Fibroblast of skin of right quadriceps (primary cell): Measurements from ENCODE around the gene RBBP8NL.

Experiments
- DNase-seq: peaks from one replicate; pipeline ENCODE4 v3.0.0-alpha.2; 2013

The RBBP8NL gene

DNA sequence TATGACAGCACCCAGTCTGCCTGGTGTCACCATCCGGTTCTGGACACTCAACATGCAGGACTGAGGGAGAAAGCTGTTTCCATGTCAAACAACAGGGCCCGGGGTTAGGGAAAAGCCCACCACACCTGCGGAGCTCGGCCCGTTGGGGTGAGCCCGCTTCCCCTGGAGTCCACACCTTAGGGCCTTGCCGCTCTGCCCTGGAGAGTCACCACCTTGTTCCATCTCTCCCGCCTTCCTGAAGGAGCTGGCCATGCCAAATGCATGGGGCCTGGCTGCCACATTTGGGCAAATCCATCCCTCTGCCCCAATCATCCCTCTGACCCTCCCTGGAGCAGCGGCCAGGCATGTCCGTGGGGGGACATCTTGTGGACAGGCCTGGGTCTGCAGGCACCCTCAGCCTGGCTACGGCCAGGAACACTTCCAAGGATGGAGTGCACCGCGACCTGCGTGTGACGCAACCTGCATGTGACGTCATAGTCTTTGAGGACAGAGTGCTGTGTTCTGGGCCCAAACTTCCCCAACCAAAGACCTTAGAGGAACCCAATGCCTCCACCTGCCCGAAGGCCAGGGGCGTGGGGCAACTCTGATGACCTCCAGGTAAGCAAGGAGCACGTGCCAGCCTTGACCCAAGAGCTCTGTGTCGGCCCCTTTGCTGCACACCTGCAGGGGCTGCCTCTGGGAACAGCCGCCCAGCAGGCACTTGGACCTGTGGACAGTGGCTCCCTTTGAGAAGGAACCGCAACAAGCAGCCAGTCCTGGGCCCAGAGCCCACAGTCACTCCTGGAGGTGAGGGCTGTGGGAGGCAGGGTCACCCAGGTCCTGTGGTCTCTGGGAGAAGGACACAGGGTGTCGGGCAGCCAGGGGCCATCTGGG is 22.0 kb downstream of the RBBP8NL start:
- DNase-seq = peak; percentile 23

DNA sequence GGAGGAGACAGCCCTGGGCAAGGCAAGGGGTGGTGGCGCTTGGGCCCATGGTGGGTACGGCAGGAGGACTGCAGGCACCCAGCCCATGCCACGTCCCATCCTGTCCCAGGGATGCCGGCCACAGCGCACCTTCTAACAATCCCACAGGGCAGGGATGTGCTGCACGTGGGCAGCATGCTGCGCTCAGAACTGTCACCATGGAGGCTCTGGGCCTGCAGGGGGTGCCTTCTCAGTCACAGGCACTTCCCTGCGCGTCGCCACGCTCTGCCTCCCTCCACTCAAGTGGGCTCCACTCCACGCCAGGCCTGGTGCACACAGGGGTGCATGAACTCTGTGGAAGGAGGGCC is 22.6 kb downstream of the RBBP8NL start:
- no peak for DNase-seq

GRCh38 chr20:62404112-62404665 is 23.1 kb downstream of the RBBP8NL start:
- no peak for DNase-seq

- DNase-seq = no peak
These were observed 24.0 kb downstream of the RBBP8NL start for GRCh38 chr20:62403331-62403730.

GRCh38 chr20:62402456-62403150 is 24.7 kb downstream of the RBBP8NL start:
- no peak for DNase-seq

DNA sequence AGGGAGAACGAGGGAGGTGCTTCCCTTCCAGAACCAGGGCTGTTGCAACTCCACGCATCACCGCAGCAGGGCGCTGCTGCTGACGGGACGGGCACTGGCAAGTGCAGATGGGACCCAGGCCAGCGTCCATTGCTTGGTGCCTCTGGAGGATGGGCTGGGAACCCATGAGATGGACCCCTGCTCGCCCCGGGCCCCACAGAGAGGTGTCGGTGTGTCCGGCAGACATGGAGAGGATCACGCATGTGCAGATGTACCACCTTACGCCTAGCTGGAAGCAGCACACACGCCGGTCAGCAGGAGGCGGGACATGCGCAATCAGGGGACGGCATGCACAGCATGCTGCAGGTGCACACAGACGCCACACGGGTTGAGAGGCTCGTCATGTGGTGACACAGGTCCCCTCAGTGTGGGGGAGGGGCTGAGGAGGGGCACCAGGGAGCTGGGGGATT is 26.0 kb downstream of the RBBP8NL start:
- no peak for DNase-seq

DNA sequence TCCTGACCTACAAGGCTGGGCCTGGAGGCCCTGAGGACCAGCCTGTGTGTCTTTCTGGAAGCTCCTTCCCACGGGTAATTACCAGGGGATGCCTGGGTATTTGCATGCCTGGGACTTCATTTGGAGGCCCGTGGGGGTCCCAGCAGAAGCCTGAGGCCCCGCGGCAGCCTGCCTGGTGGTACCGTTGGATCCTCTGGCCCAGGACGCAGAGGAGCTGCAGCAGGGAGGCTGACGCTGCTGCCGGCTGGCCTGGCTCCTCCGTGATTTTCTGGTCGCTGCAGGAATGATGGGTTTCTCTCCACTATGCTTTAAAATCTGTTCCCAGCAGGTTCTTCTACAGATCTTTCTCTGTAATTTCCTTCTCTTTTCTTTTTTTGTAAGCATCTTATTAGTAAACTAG is 26.8 kb downstream of the RBBP8NL start:
- DNase-seq = no peak

DNA sequence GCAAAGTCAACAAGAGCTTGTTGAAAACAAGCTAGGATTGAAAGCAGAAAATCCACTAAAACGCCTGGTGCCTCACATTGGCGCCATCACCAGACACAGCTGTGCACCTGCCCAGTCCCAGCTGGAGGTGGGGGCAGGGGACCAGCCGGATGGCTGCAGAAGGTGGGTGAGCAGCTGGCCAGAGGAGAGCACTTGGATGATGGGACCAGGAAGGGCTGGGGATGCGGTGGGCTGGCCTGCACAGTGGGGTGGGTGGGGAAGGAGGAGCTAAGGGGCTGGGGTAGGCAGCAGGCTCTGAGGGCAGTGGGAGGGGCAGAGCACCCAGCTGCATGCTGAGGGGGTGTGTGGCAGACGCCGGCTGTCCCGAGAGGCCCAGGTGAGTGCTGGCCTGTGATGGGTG is 27.3 kb downstream of the RBBP8NL start:
- DNase-seq = no peak

- no peak for DNase-seq
These were observed 29.1 kb downstream of the RBBP8NL start for GRCh38 chr20:62398120-62398821.

DNA sequence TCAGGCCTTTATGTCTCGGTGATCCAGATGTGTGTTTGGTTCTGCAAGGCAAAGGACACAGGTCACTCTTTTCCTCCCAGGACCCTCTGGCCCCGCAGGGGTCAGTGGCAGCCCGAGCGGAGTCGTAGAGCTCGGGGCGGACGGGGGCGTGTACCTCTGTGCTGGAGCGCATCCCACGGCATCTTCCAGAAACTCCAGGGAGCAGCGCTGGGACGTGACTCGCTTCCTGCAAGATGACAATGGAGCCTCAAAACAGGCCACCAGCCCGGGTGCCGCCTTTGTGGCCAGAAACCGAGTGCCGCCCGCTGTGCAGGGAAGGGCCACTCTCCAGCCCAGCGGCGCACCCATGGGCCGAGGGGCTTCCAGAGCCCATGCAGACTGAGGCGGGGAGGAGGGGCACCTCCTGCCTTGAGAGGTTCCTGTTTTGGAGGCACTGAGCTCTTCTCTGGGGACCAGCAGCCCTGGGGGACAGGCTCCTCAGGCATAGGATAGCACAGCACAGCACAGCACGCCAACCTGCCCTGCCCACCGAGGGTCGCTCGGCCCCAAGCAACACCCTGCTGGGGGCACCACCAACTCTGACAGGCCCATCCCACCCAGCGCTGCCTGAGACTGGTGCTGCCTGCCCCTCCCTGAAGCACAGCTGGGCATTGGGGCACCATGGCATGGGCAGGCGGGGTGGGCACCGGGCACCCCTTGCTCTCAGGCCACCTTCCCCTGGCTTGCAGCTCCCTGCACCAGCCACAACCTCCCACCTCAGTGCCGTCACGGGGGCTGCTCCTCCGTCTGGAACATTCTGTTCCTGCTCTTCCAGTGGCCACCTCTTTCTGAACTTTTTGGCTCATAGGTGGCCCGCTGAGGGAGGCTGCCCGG is 30.7 kb downstream of the RBBP8NL start:
- no peak for DNase-seq

DNA sequence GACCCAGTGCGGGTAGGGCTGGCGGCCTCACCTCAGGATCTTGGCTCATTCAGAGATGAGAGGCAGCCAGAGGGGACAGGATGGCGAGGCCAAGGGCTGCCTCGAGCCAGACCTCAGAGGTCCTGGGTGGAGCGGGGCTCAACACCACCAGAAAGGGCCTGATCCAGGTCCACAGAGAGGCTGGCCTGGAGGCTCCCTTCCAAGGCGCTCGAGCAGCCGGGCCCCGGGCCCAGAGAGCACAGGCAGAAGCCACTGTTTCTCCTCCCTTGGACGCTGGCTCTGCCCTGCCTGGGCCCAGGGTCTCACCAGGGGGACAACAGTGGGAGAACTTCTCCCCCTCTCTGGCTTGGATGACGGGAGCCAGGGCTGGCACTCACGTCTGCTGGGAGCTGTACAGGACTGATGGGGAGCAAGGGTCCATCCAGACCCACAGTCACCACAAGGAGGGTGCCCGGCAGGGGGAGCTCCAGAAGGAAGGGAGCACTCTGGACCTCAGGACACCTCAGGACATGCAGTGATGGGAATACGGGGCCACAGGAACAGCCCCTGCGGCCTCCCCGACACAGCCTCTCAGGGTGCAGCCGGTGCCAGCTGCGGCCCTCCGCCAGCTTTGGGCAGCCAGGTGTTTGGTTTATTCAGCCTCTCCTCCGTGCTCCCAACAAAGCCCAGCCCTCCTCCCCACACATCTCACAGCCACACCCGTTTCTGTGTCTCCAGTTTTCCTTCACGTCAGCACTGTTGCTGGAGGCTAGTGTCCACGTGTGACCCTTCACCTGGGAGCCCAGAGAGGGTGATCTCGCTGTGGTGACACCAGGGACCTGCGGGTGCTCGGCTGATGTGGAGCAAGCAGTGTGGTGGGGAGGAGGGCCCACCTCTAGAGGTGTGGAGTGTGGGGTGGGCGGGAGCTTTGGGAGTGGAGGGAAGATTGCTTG is 31.8 kb downstream of the RBBP8NL start:
- DNase-seq = no peak

GRCh38 chr20:62394248-62395245 is 32.8 kb downstream of the RBBP8NL start:
- DNase-seq = no peak

DNA sequence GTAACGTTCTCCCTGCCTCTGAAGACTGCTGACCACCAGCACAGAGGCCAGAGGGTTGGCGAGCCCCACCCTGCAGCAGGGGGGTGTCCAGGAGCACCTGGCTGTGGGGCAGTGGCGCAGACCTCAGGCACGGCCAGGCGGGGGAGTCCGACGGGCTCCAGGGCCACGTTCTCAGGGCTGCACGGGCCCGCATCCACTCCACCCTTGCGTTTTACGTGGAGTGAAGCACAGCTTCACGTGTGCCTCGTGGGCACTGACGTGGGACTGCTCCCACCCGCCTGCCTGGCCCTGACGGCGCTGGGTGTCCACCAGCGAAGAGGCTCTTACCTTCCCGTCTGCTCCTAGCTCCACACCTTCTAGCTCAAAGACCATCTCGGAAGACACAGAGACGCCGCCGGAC is 33.5 kb downstream of the RBBP8NL start:
- DNase-seq = no peak

- no peak for DNase-seq
These were observed 34.0 kb downstream of the RBBP8NL start for GRCh38 chr20:62393335-62393665.

- DNase-seq = no peak
These were observed 34.6 kb downstream of the RBBP8NL start for GRCh38 chr20:62392621-62393334.

DNA sequence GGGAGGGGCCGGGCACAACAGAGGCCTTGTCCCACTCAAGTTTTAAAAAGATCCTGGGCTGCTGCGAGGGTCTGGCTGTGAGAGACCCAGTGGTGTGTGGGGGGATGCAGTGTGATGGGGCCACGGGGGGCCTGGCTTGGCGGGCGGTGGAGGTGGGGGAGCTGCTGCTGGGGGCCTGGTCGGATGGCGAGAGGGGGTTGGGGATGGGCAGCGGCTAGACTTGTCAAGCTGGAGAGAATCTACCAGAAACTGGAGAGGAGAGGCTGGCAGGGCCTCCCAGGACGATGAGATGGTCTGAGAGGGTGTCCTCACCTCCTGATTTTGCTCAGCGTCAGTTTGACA is 35.3 kb downstream of the RBBP8NL start:
- DNase-seq = no peak

DNA sequence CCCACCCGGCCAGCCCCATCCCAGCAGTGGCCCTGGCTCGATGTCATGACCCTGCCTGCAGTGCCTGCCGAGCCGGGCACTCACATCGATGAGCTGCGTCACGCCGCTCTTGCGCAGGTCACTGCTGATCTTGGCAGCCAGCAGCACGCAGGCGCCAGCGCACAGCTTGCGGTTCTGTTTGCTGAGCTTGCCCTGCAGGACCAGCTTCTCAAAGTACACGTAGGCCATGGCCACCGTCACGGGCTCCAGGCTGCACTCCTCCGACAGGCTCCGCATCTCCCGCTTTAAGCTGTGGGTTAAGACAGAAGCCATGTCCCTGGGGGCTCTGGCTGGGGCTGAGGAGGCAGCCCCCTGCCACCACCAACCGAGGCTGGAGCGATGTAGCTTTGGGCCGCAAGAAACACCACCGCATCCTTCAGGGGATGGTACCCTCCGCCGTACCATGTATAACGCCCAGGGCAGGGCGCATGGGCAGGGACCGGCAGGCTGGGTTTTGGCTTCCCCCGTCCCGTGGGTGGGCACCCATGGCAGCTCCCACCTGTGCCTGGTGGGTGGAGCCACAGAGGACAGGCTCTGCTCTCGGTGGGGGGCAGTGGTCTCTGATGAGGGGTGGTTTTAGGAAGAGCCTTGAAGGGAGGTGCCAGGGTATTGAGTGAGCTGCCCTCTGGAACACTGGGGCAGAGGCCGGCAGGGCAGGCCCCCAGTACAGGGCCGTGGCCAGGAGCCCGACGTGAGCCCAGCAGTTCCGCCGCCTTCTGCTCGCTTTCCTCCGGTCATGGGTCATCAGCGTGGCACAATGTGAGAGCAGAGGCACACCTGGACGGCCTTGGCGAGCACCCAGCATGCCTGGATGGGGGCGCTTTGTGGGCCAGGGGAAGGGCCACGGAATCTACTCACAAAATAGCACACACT is 35.9 kb downstream of the RBBP8NL start:
- DNase-seq = no peak
